Endothelial cell of umbilical vein (primary cell): Measurements from ENCODE around the gene RAB3C. TPM values are rescaled to one million over a fixed set of nuclear protein-coding genes. Genes with fewer than 3 reads are reported as not detected.
A peak's percentile ranks its signal among the peaks of the same experiment; 100 is the strongest.

ENCODE experiments used
- BruUV-seq: library from RNA; stranded (reverse); fragments of 400-500 nt; replicated peaks from 2 replicates; lab custom pipeline; 2021; lab: Mats Ljungman, UMichigan
- CTCF ChIA-PET: fragments of 300-600, 350-600 bp; sonication (Branson Sonifier 250); formaldehyde crosslinking; loops from one replicate; lab custom pipeline; 2021; ENCODE audit warnings: antibody characterized with exemption, inconsistent platforms; lab: Charles Lee
- POLR2A ChIA-PET: fragments of 300-600, 350-600 bp; sonication (Branson Sonifier 250); formaldehyde crosslinking; loops from one replicate; lab custom pipeline; 2021; ENCODE audit warnings: antibody characterized with exemption, inconsistent platforms; lab: Charles Lee
- DNase-seq: peaks from one replicate; pipeline ENCODE4 v3.0.0-alpha.2; 2011; ENCODE audit warnings: low read depth, low spot score
- FAIRE-seq: peaks from 2 replicates; lab custom pipeline; 2011; peaks lifted over from hg19 to GRCh38; lab: Jason Lieb, UNC
- H2AFZ ChIP-seq: 2 replicates; pipeline ENCODE4 v1.6.0; 2012; ENCODE audit warnings: low read depth, low read length, control low read depth, inconsistent platforms
- H3K27ac ChIP-seq: 2 replicates; pipeline ENCODE4 v1.5.1; 2011; ENCODE audit warnings: low read depth, mild to moderate bottlenecking, control low read depth, low read length, moderate library complexity; ENCODE audit not compliant: insufficient read depth
- H3K27me3 ChIP-seq, 2 experiments: 2 replicates each; pipeline versions ENCODE4 v1.6.0 to v1.6.1; 2011; ENCODE audit warnings: low read length in 2 of 2, mixed read lengths in 1 of 2; ENCODE audit not compliant: control insufficient read depth in 2 of 2, insufficient read depth in 2 of 2
- H3K36me3 ChIP-seq, 2 experiments: 2 replicates in 1 of 2; 3 replicates in 1 of 2; pipeline ENCODE4 v1.5.1; 2011; ENCODE audit warnings: low read length in 2 of 2, mild to moderate bottlenecking in 1 of 2, moderate library complexity in 1 of 2; ENCODE audit not compliant: control insufficient read depth in 2 of 2, insufficient read depth in 2 of 2; ENCODE audit errors: extremely low read depth in 1 of 2
- H3K4me1 ChIP-seq: 3 replicates; pipeline ENCODE4 v1.5.1; 2011; ENCODE audit warnings: mild to moderate bottlenecking, low read length; ENCODE audit not compliant: control insufficient read depth, insufficient read depth; ENCODE audit errors: extremely low read depth
- H3K4me2 ChIP-seq: 2 replicates; pipeline ENCODE4 v1.6.1; 2011; ENCODE audit warnings: low read length, control low read depth, mixed read lengths; ENCODE audit not compliant: insufficient read depth
- H3K4me3 ChIP-seq, 3 experiments: fragments of 200-600 bp in 1 of 3; sonication (generic), shearing (Covaris generic) in 1 of 3; replicated peaks in 1 of 3; 2 replicates each; pipeline ENCODE4 v1.5.1; 2011 to 2016; ENCODE audit warnings: control low read depth in 3 of 3, low read length in 3 of 3, mild to moderate bottlenecking in 2 of 3, inconsistent platforms in 1 of 3, low read depth in 1 of 3, moderate library complexity in 1 of 3; ENCODE audit not compliant: insufficient read depth in 1 of 3
- H3K79me2 ChIP-seq: 2 replicates; pipeline ENCODE4 v1.6.0; 2012; ENCODE audit warnings: low read length, inconsistent platforms; ENCODE audit not compliant: control insufficient read depth, insufficient read depth
- H3K9ac ChIP-seq: replicated peaks from 2 replicates; pipeline ENCODE3; 2011; ENCODE audit warnings: low read length, control low read depth; ENCODE audit not compliant: insufficient read depth; ENCODE audit errors: extremely low read depth
- H3K9me1 ChIP-seq: replicated peaks from 3 replicates; pipeline ENCODE4 v1.6.0; 2011; ENCODE audit warnings: mild to moderate bottlenecking, low read length; ENCODE audit not compliant: control insufficient read depth, insufficient read depth; ENCODE audit errors: extremely low read depth
- H3K9me3 ChIP-seq: replicated peaks from 2 replicates; pipeline ENCODE4 v1.5.1; 2012; ENCODE audit warnings: low read length, inconsistent platforms; ENCODE audit not compliant: control insufficient read depth, insufficient read depth
- H4K20me1 ChIP-seq: replicated peaks from 2 replicates; pipeline ENCODE3; 2011; ENCODE audit warnings: mild to moderate bottlenecking, low read length; ENCODE audit not compliant: control insufficient read depth, insufficient read depth; ENCODE audit errors: extremely low read depth
- CTCF ChIP-seq, 2 donors: IDR thresholded peaks; 1 replicate in 1 of 2; 2 replicates in 1 of 2; pipeline ENCODE4 v1.5.1; 2011; ENCODE audit warnings: low read length in 2 of 2, mild to moderate bottlenecking in 2 of 2, moderate library complexity in 2 of 2, control low read depth in 1 of 2, inconsistent platforms in 1 of 2, low read depth in 1 of 2; ENCODE audit not compliant: insufficient read depth in 1 of 2; ENCODE audit errors: extremely low read depth in 1 of 2
- EZH2 ChIP-seq: IDR thresholded peaks from 2 replicates; pipeline ENCODE4 v1.6.1; 2012; ENCODE audit warnings: borderline replicate concordance, low read depth, mild to moderate bottlenecking, moderate library complexity, low read length, inconsistent platforms; ENCODE audit not compliant: severe bottlenecking
- FOS ChIP-seq: IDR thresholded peaks from 2 replicates; pipeline ENCODE4 v1.6.1; 2011; ENCODE audit warnings: mild to moderate bottlenecking, low read length, moderate library complexity, borderline replicate concordance; ENCODE audit not compliant: insufficient read depth
- GATA2 ChIP-seq: IDR thresholded peaks from 2 replicates; pipeline ENCODE4 v1.7.0; 2011; ENCODE audit warnings: low read depth, mild to moderate bottlenecking, moderate library complexity, mixed read lengths, low read length; ENCODE audit not compliant: insufficient read length, insufficient read depth
- JUN ChIP-seq: IDR thresholded peaks from 2 replicates; pipeline ENCODE4 v1.6.1; 2011; ENCODE audit warnings: borderline replicate concordance, low read depth; ENCODE audit not compliant: insufficient read length, insufficient read depth
- MAX ChIP-seq: IDR thresholded peaks from 2 replicates; pipeline ENCODE4 v1.6.1; 2011; ENCODE audit not compliant: insufficient read depth, insufficient read length
- MYC ChIP-seq: IDR thresholded peaks from one replicate; pipeline ENCODE4 v1.6.1; 2011; ENCODE audit warnings: mild to moderate bottlenecking, low read depth, low read length
- POLR2A ChIP-seq: IDR thresholded peaks from 2 replicates; pipeline ENCODE4 v1.6.1; 2012; ENCODE audit warnings: low read depth, mild to moderate bottlenecking, control low read depth, low read length
- POLR2AphosphoS5 ChIP-seq: IDR thresholded peaks from 2 replicates; pipeline ENCODE4 v1.6.1; 2012; ENCODE audit warnings: low read depth, mild to moderate bottlenecking, control low read depth, low read length, moderate library complexity; ENCODE audit not compliant: insufficient read depth
- dilution Hi-C: fragments of 300-500 bp; cut with MboI; formaldehyde crosslinking; loops from one replicate; pipeline ENCODE4 v1.15.0; 2019; ENCODE audit warnings: low sequenced_read_pairs; ENCODE audit not compliant: extremely low pct_ligation_motif_present
- intact Hi-C: fragments of 100-400 bp; cut with micrococcal nuclease; formaldehyde crosslinking; loops from one replicate; pipeline ENCODE4 v1.10.0; 2022
- polyA plus RNA-seq, 4 experiments: library from polyadenylated mRNA; depleted of rRNA in 3 of 4; stranded (reverse) in 3 of 4; unstranded in 1 of 4; fragments of >200 nt; gene quantifications; 2 replicates each; pipeline versions ENCODE4 v1.2.1 to v1.2.3, GENCODE V29; 2011 to 2012; ENCODE audit warnings: missing spikeins in 1 of 4
- total RNA-seq: library from RNA; stranded (reverse); gene quantifications from 2 replicates; pipeline ENCODE4 v1.2.3, GENCODE V29; 2021

RAB3C gene
- total and polyA plus RNA-seq, 2 donors (not counting 3 experiments of a cell fraction or from before 2014, with no cell fraction given): 0.04 to 0.66 TPM

- Histone ChIP-seq H3K4me2 (peak overlapping the region; percentile 19), H3K27ac (peak overlapping the region; percentile 48), H4K20me1 (no peaks in the 10 kb centered on the region), H3K36me3 (no peaks in the 10 kb centered on the region), H3K4me1 (peaks cover 49% of the 10 kb centered on the region), H2AFZ (no peak overlapping the region), H3K4me3 (no peak overlapping the region), H3K79me2 (no peaks in the 10 kb centered on the region), H3K9me3 (no peaks in the 10 kb centered on the region), H3K27me3 (no peaks in the 10 kb centered on the region), H3K9me1 (no peaks in the 10 kb centered on the region), H3K9ac (no peak overlapping the region)
- ChIA-PET CTCF (interaction anchor here (1.6 kb wide), 1 partner anchor 41 kb away, joined by 5 read pairs; no protein-coding TSS in a partner anchor), POLR2A (no interaction called here)
- peak; percentile 83 for DNase-seq
- FAIRE-seq: peak; percentile 86
- dilution Hi-C loops: no loop called here
- TF ChIP-seq POLR2AphosphoS5 (peak; percentile 31), JUN (peak; percentile 70), FOS (peak; percentile 66), EZH2 (no peak)
- intact Hi-C loops: no loop called here
- no TSS peak for BruUV-seq
Observed at GRCh38 chr5:58670582-58670981, 87.7 kb downstream of the RAB3C start.

GRCh38 chr5:58671155-58671554 is 88.3 kb downstream of the RAB3C start:
- Histone ChIP-seq H2AFZ (no peak overlapping the region), H3K4me2 (no peak overlapping the region), H3K9ac (no peak overlapping the region), H3K4me1 (peaks cover 46% of the 10 kb centered on the region), H3K4me3 (no peak overlapping the region), H3K27me3 (no peaks in the 10 kb centered on the region), H3K36me3 (no peaks in the 10 kb centered on the region), H3K9me3 (no peaks in the 10 kb centered on the region), H3K9me1 (no peaks in the 10 kb centered on the region), H3K27ac (no peak overlapping the region), H3K79me2 (no peaks in the 10 kb centered on the region), H4K20me1 (no peaks in the 10 kb centered on the region)
- ChIA-PET POLR2A (no interaction called here), CTCF (interaction anchor here (1.6 kb wide), 1 partner anchor 42 kb away, joined by 5 read pairs; no protein-coding TSS in a partner anchor)
- no peak for TF ChIP-seq EZH2
- no peak for TF ChIP-seq POLR2AphosphoS5
- TF ChIP-seq GATA2: no peak
- TF ChIP-seq FOS: no peak
- TF ChIP-seq POLR2A: no peak
- TF ChIP-seq MYC: no peak
- TF ChIP-seq CTCF (IDR thresholded peaks at IDR 0.05; ENCODE audit: extremely low read depth in 1 of 2, insufficient read depth in 1 of 2, low read depth in 1 of 2, low read length in 2 of 2): no peak
- no peak for TF ChIP-seq MAX
- no peak for TF ChIP-seq JUN
- intact Hi-C loops: no loop called here
- FAIRE-seq (no peak), DNase-seq (no peak)
- BruUV-seq: no TSS peak
- dilution Hi-C loops: no loop called here
